K562 (cell line): Measurements from ENCODE around the gene MTMR6. TPM values are rescaled to one million over a fixed set of nuclear protein-coding genes. Genes with fewer than 3 reads are reported as not detected.

Source experiments
- ATAC-seq: fragments of 200-7000 bp; cut with Tn5 transposase; 3 replicates; pipeline ENCODE4 v1.9.1; 2020; ENCODE audit warnings: moderate library complexity
- BruUV-seq: library from RNA; stranded (reverse); fragments of 400-500 nt; replicated peaks from 2 replicates; lab custom pipeline; 2021; lab: Mats Ljungman, UMichigan
- CTCF ChIA-PET: fragments of 300-600 bp; formaldehyde crosslinking; extraction: SDS; loops from one replicate; lab custom pipeline; 2021; ENCODE audit warnings: low intra/inter-chr PET ratio; lab: Yijun Ruan, JAX
- POLR2A ChIA-PET: fragments of 300-600, 350-650 bp; sonication (Branson Sonifier 250); formaldehyde crosslinking; extraction: SDS; loops from one replicate; lab custom pipeline; 2021; ENCODE audit warnings: antibody characterized with exemption, inconsistent platforms; lab: Yijun Ruan, JAX
- DNase-seq, 4 experiments: peaks; one replicate each; pipeline versions ENCODE4 v3.0.0 to v3.0.0-alpha.2; 2011 to 2018; ENCODE audit warnings: low spot score in 3 of 4, mixed read lengths in 3 of 4; ENCODE audit errors: extremely low read depth in 1 of 4
- FAIRE-seq: peaks from 2 replicates; lab custom pipeline; 2011; peaks lifted over from hg19 to GRCh38; lab: Jason Lieb, UNC
- H2AFZ ChIP-seq: 2 replicates; pipeline ENCODE4 v1.6.0; 2011; ENCODE audit warnings: low read depth, low read length, control low read depth, inconsistent platforms
- H3K27ac ChIP-seq: fragments of 200-600 bp; 3 replicates; pipeline ENCODE4 v1.8.0; 2011; ENCODE audit warnings: low read depth, mild to moderate bottlenecking, control low read depth, inconsistent platforms, low read length, moderate library complexity, mixed read lengths; ENCODE audit errors: extremely low read depth
- H3K27me3 ChIP-seq, 2 experiments: fragments of 300-600 bp in 1 of 2; 2 replicates in 1 of 2; 3 replicates in 1 of 2; pipeline versions ENCODE4 v1.6.0 to v1.8.0; 2011; ENCODE audit warnings: inconsistent platforms in 2 of 2, low read length in 2 of 2, mild to moderate bottlenecking in 1 of 2, mixed read lengths in 1 of 2, moderate library complexity in 1 of 2; ENCODE audit not compliant: control insufficient read depth in 2 of 2, insufficient read depth in 2 of 2
- H3K36me3 ChIP-seq: fragments of 300-600 bp; 3 replicates; pipeline ENCODE4 v1.8.0; 2011; ENCODE audit warnings: mild to moderate bottlenecking, low read length, inconsistent platforms; ENCODE audit not compliant: control insufficient read depth, insufficient read depth
- H3K4me1 ChIP-seq, 2 experiments: fragments of 200-600 bp in 1 of 2; replicated peaks in 1 of 2; 2 replicates in 1 of 2; 3 replicates in 1 of 2; pipeline versions ENCODE4 v1.5.1 to v1.8.0; 2011; ENCODE audit warnings: inconsistent platforms in 2 of 2, low read length in 2 of 2, mild to moderate bottlenecking in 1 of 2, mixed read lengths in 1 of 2, moderate library complexity in 1 of 2; ENCODE audit not compliant: control insufficient read depth in 2 of 2, insufficient read depth in 2 of 2
- H3K4me2 ChIP-seq: 2 replicates; pipeline ENCODE4 v1.6.1; 2011; ENCODE audit warnings: low read length, control low read depth, inconsistent platforms, mixed read lengths; ENCODE audit not compliant: insufficient read depth
- H3K4me3 ChIP-seq: fragments of 200-600 bp; sonication (generic), shearing (Covaris generic); 2 replicates; pipeline ENCODE4 v1.5.1; 2016; ENCODE audit warnings: control low read depth, inconsistent platforms
- H3K79me2 ChIP-seq: fragments of 200-600 bp; 3 replicates; pipeline ENCODE4 v1.8.0; 2011; ENCODE audit warnings: low read length, inconsistent platforms; ENCODE audit not compliant: control insufficient read depth, insufficient read depth
- H3K9ac ChIP-seq, 2 experiments: 2 replicates each; pipeline versions ENCODE4 v1.6.0 to v1.6.1; 2011; ENCODE audit warnings: low read depth in 2 of 2, low read length in 2 of 2, control low read depth in 1 of 2, inconsistent platforms in 1 of 2, mild to moderate bottlenecking in 1 of 2, mixed read lengths in 1 of 2; ENCODE audit not compliant: insufficient read depth in 1 of 2
- H3K9me1 ChIP-seq: one replicate; pipeline ENCODE4 v1.6.0; 2011; ENCODE audit warnings: inconsistent platforms, mild to moderate bottlenecking, low read length, moderate library complexity; ENCODE audit not compliant: control insufficient read depth, insufficient read depth
- H3K9me3 ChIP-seq: replicated peaks from 2 replicates; pipeline ENCODE4 v1.5.1; 2011; ENCODE audit warnings: low read depth, low read length, inconsistent platforms; ENCODE audit not compliant: control insufficient read depth, insufficient read depth
- H4K20me1 ChIP-seq: replicated peaks from 2 replicates; pipeline ENCODE4 v1.6.1; 2011; ENCODE audit warnings: low read length, inconsistent platforms, mixed read lengths; ENCODE audit not compliant: control insufficient read depth, insufficient read depth
- BHLHE40 ChIP-seq: IDR thresholded peaks from 2 replicates; pipeline ENCODE4 v1.6.1; 2011; ENCODE audit warnings: low read length, improper control_type of control experiment
- CBX3 ChIP-seq, 2 experiments: IDR thresholded peaks; 1 replicate in 1 of 2; 2 replicates in 1 of 2; pipeline ENCODE4 v1.6.1; 2012; ENCODE audit warnings: inconsistent platforms in 2 of 2, low read length in 2 of 2, borderline replicate concordance in 1 of 2, control low read depth in 1 of 2
- CHCHD3 ChIP-seq: fragments of 250-450 bp; sonication (Bioruptor Pico); IDR thresholded peaks from 2 replicates; pipeline ENCODE4 v2.1.2; 2022; ENCODE audit warnings: mild to moderate bottlenecking
- ESRRA ChIP-seq: fragments of 450-650 bp; IDR thresholded peaks from 2 replicates; pipeline ENCODE4 v1.6.1; 2014; ENCODE audit warnings: low read depth, mild to moderate bottlenecking, moderate library complexity, borderline replicate concordance
- GTF2F1 ChIP-seq: IDR thresholded peaks from 2 replicates; pipeline ENCODE4 v1.6.1; 2011; ENCODE audit warnings: low read depth, low read length, improper control_type of control experiment
- HDAC6 ChIP-seq: IDR thresholded peaks from 2 replicates; pipeline ENCODE4 v1.6.1; 2012; ENCODE audit warnings: low read depth, mild to moderate bottlenecking, control low read depth, inconsistent platforms, low read length, moderate library complexity
- IFI16 ChIP-seq: fragments of 250-450 bp; sonication (Bioruptor Pico); IDR thresholded peaks from 2 replicates; pipeline ENCODE4 v2.1.2; 2022; ENCODE audit warnings: mild to moderate bottlenecking, inconsistent platforms
- NCOA4 ChIP-seq: fragments of 450-650 bp; IDR thresholded peaks from 2 replicates; pipeline ENCODE4 v1.6.1; 2018; ENCODE audit warnings: mild to moderate bottlenecking; ENCODE audit not compliant: partially characterized antibody
- RBM34 ChIP-seq: fragments of 200-400 bp; formaldehyde crosslinking; IDR thresholded peaks from 2 replicates; pipeline ENCODE4 v1.6.1; 2018; ENCODE audit warnings: low read length, borderline replicate concordance; ENCODE audit not compliant: insufficient read depth
- SIX5 ChIP-seq, 2 experiments: IDR thresholded peaks; 2 replicates each; pipeline ENCODE4 v1.6.1; 2011; ENCODE audit warnings: low read length in 2 of 2, borderline replicate concordance in 1 of 2, low read depth in 1 of 2, mild to moderate bottlenecking in 1 of 2, moderate library complexity in 1 of 2; ENCODE audit not compliant: insufficient read depth in 1 of 2
- ZFP1 ChIP-seq: fragments of 450-650 bp; formaldehyde crosslinking; IDR thresholded peaks from 2 replicates; pipeline ENCODE4 v1.4.0; 2020; ENCODE audit warnings: mild to moderate bottlenecking, mixed read lengths
- ZNF253 ChIP-seq: fragments of 250-450 bp; sonication (Bioruptor Pico); conservative IDR thresholded peaks from 2 replicates; pipeline ENCODE4 v1.6.1; 2021; ENCODE audit warnings: mild to moderate bottlenecking
- WGBS: fragments of 100-300 bp; shearing (Covaris generic); methylation state at CpG from one replicate; pipeline ENCODE4 v1.1.6; 2016; ENCODE audit warnings: low coverage, mixed read lengths; ENCODE audit not compliant: insufficient coverage; ENCODE audit errors: missing lambda C conversion rate; 5-methylcytosine and 5-hydroxymethylcytosine counted together
- in situ Hi-C: fragments of 300-500 bp; cut with MboI; formaldehyde crosslinking; loops from 4 replicates; pipeline ENCODE4 v1.15.0; 2018; ENCODE audit warnings: inconsistent platforms, mixed read lengths
- intact Hi-C: fragments of 100-400 bp; cut with micrococcal nuclease; formaldehyde crosslinking; loops from 2 replicates; pipeline ENCODE4 v1.14.2; 2022
- polyA plus RNA-seq, 8 experiments: library from polyadenylated mRNA; depleted of rRNA in 4 of 8; stranded (reverse) in 5 of 8; unstranded in 3 of 8; fragments of >200 nt; fragmentation: Nextera tagmentation in 2 of 8; fragmentation: Illumina TruSeq in 1 of 8; extraction: Ambion mirVana in 2 of 8; extraction: Trizol in 1 of 8; gene quantifications; 2 replicates each; pipeline versions ENCODE4 v1.2.1 to v1.2.3, GENCODE V29; 2011 to 2014; ENCODE audit warnings: inconsistent platforms in 1 of 8, missing spikeins in 1 of 8
- total RNA-seq, 7 experiments: library from RNA; depleted of rRNA in 6 of 7; stranded (reverse); fragments of >200 nt in 6 of 7; fragmentation: Illumina TruSeq in 2 of 7; extraction: Trizol in 2 of 7; gene quantifications; 2 replicates each; pipeline versions ENCODE4 v1.2.1 to v1.2.3, GENCODE V29; 2011 to 2021; ENCODE audit warnings: low replicate concordance in 1 of 7
- TF ChIP-seq, protein P1 (sequence below): sonication (generic); formaldehyde crosslinking; IDR thresholded peaks from 2 replicates; pipeline ENCODE4 v1.8.0; 2023; ENCODE audit warnings: missing genetic modification reagents, mild to moderate bottlenecking, borderline replicate concordance
- TF ChIP-seq, protein P2 (sequence below): sonication (generic); formaldehyde crosslinking; IDR thresholded peaks from 2 replicates; pipeline ENCODE4 v1.8.0; 2022; ENCODE audit warnings: mild to moderate bottlenecking, missing genetic modification reagents

The MTMR6 gene
- total and polyA plus RNA-seq, 9 of the 15 experiments (the other 6 are each of a cell fraction or from before 2014, with no cell fraction given), result 3.9 to 10.8 (median 7.7) TPM

DNA sequence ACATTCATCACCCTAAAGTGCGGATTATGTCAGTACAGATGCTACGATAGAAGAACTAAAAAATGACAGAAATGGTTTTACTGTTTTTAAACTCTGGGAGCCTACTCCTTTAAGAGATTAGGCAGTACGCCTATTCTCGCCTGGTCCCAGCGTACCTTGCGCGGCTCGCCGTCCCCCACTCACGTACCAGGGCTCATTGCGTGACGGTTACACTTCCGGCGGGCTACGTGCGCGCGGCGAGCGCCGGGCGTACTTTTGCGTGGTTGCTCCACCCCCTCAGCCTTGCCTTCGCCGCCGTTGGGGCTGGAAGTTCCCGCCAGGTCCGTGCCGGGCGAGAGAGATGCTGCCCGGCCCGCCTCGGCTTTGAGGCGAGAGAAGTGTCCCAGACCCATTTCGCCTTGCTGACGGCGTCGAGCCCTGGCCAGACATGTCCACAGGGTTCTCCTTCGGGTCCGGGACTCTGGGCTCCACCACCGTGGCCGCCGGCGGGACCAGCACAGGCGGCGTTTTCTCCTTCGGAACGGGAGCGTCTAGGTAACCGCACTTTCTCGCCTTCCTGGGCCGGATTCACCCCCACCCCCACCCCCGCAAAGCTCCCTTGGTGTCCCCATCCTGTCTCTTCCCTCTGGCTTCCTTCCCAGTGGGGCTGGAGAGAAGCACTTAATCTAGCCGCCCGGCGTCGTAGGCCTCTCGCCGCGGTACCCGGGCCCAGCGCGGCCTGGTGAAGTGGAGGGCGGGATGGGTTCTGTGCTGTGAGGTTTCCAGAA is 14.2 kb upstream of the MTMR6 start, which contains the start of gene NUP58:
Gene NUP58, plus strand, starts transcription at position 279 of the 767 bp plus-strand sequence. Its CDS starts 149 bp downstream, at position 428.
- FAIRE-seq, result peak; percentile 98
- Histone ChIP-seq H3K9ac (peak within 1 kb of the TSS; percentile 75 to 94), H3K9me1 (no peaks in the 10 kb centered on the region), H4K20me1 (0 out of 2 replicates have a peak, but pooled peaks cover 5% of the 10 kb centered on the region), H3K4me3 (peak within 1 kb of the TSS; percentile 79), H3K9me3 (peaks cover 4% of the 10 kb centered on the region; the same call in 1 of the 2 replicates), H3K79me2 (peaks cover 53% of the 10 kb centered on the region), H3K4me2 (peak within 1 kb of the TSS; percentile 86), H2AFZ (peak within 1 kb of the TSS; percentile 93), H3K4me1 (peaks cover 0 to 6% of the 10 kb centered on the region in 2 experiments; a peak in 3 of 5 replicates), H3K27me3 (no peaks in the 10 kb centered on the region), H3K36me3 (peaks cover 35% of the 10 kb centered on the region), H3K27ac (peak within 1 kb of the TSS; percentile 93)
- peak; percentile 98 for ATAC-seq
- ChIA-PET POLR2A (interaction anchor here (0.7 to 1.3 kb wide), 3 partner anchors 16 to 79 kb away, joined by 3 to 4 read pairs (median 4); no protein-coding TSS in a partner anchor), CTCF (no interaction called here)
- in situ Hi-C loops, result no loop called here
- no TSS peak for BruUV-seq
- intact Hi-C loops, result loop anchor here (10.0 kb wide), 1 partner anchor 73 kb away; the partner anchor contains the start of gene ATP8A2
- DNase-seq, result peak; percentile 74 to 95 (median 79)
- under 1% methylated on average over 42 of the region's 64 CpGs for WGBS
- TF ChIP-seq ZNF253 (CRISPR knock-in tag), result no peak
- 0 out of 2 replicates have a peak, but pooled peaks have one; percentile 18 for TF ChIP-seq GTF2F1
- no peak for TF ChIP-seq IFI16
- TF ChIP-seq SIX5 (IDR thresholded peaks at IDR 0.05; ENCODE audit: borderline replicate concordance in 1 of 2, insufficient read depth in 1 of 2, low read depth in 1 of 2, low read length in 2 of 2), result no peak
- TF ChIP-seq CHCHD3 (CRISPR knock-in tag), result no peak
- 0 out of 2 replicates have a peak, but pooled peaks have one; percentile 11 for TF ChIP-seq BHLHE40
- no peak; the same call in 1 of the 2 replicates for TF ChIP-seq ESRRA
- TF ChIP-seq, protein P1, sequence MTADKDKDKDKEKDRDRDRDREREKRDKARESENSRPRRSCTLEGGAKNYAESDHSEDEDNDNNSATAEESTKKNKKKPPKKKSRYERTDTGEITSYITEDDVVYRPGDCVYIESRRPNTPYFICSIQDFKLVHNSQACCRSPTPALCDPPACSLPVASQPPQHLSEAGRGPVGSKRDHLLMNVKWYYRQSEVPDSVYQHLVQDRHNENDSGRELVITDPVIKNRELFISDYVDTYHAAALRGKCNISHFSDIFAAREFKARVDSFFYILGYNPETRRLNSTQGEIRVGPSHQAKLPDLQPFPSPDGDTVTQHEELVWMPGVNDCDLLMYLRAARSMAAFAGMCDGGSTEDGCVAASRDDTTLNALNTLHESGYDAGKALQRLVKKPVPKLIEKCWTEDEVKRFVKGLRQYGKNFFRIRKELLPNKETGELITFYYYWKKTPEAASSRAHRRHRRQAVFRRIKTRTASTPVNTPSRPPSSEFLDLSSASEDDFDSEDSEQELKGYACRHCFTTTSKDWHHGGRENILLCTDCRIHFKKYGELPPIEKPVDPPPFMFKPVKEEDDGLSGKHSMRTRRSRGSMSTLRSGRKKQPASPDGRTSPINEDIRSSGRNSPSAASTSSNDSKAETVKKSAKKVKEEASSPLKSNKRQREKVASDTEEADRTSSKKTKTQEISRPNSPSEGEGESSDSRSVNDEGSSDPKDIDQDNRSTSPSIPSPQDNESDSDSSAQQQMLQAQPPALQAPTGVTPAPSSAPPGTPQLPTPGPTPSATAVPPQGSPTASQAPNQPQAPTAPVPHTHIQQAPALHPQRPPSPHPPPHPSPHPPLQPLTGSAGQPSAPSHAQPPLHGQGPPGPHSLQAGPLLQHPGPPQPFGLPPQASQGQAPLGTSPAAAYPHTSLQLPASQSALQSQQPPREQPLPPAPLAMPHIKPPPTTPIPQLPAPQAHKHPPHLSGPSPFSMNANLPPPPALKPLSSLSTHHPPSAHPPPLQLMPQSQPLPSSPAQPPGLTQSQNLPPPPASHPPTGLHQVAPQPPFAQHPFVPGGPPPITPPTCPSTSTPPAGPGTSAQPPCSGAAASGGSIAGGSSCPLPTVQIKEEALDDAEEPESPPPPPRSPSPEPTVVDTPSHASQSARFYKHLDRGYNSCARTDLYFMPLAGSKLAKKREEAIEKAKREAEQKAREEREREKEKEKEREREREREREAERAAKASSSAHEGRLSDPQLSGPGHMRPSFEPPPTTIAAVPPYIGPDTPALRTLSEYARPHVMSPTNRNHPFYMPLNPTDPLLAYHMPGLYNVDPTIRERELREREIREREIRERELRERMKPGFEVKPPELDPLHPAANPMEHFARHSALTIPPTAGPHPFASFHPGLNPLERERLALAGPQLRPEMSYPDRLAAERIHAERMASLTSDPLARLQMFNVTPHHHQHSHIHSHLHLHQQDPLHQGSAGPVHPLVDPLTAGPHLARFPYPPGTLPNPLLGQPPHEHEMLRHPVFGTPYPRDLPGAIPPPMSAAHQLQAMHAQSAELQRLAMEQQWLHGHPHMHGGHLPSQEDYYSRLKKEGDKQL (CRISPR knock-in tag), result no peak
- no peak for TF ChIP-seq RBM34
- no peak for TF ChIP-seq ZFP1 (CRISPR knock-in tag)
- no peak for TF ChIP-seq HDAC6
- no peak for TF ChIP-seq NCOA4
- TF ChIP-seq, protein P2, sequence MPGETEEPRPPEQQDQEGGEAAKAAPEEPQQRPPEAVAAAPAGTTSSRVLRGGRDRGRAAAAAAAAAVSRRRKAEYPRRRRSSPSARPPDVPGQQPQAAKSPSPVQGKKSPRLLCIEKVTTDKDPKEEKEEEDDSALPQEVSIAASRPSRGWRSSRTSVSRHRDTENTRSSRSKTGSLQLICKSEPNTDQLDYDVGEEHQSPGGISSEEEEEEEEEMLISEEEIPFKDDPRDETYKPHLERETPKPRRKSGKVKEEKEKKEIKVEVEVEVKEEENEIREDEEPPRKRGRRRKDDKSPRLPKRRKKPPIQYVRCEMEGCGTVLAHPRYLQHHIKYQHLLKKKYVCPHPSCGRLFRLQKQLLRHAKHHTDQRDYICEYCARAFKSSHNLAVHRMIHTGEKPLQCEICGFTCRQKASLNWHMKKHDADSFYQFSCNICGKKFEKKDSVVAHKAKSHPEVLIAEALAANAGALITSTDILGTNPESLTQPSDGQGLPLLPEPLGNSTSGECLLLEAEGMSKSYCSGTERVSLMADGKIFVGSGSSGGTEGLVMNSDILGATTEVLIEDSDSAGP (CRISPR knock-in tag), result peak; percentile 94
- TF ChIP-seq CBX3 (IDR thresholded peaks at IDR 0.05; ENCODE audit: borderline replicate concordance in 1 of 2, low read length in 2 of 2), result no peak
